Gastroesophageal sphincter (tissue), 3 donors: ENCODE measurements around the gene UBE2V1.

ENCODE experiments used
- EP300 ChIP-seq: sonication (generic); formaldehyde crosslinking; IDR thresholded peaks from one replicate; pipeline ENCODE4 v1.6.1; 2017; ENCODE audit warnings: antibody characterized with exemption, mild to moderate bottlenecking
- POLR2A ChIP-seq, 2 donors: fragments of 450-650 bp; IDR thresholded peaks; one replicate each; pipeline ENCODE4 v1.6.1; 2017; ENCODE audit warnings: antibody characterized with exemption in 2 of 2, mild to moderate bottlenecking in 2 of 2, moderate library complexity in 1 of 2
- TF ChIP-seq, protein P1 (sequence below), 4 experiments: fragments of 200-600 bp in 2 of 4; fragments of 450-650 bp in 2 of 4; sonication (generic) in 1 of 4; IDR thresholded peaks; one replicate each; pipeline ENCODE4 v1.5.1; 2017 to 2019; ENCODE audit warnings: antibody characterized with exemption in 4 of 4, mild to moderate bottlenecking in 2 of 4, moderate library complexity in 2 of 4

DNA sequence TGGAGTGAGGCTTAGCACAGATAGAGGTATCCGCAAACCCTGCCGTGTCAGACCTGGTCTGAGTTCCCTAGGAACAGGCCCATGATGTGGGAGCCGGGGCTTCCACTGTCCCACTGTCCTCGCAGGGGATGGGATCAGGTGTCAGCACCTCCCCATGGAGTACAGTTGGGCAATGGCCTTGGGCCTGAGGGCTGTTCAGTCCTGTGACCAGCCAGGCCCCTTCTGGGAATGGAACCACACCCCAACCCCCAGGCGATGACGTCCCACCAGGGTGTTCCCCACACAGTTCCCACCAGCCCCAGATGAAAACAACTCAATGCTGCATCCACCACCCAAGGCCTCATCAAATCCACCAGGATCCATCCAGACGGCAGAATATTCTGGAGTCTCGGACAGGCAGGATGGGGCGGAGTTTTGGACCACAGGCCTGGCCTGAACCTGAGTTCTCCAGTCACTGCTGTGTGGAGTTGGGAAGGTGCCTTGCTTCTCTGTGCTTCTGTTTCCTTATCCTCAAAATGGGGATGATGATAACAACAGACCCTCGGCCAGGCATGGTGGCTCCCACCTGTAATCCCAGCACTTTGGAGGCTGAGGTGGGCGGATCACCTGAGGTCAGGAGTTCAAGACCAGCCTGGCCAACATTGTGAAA lies 62.2 kb downstream of the UBE2V1 start:
- TF ChIP-seq, protein P1, sequence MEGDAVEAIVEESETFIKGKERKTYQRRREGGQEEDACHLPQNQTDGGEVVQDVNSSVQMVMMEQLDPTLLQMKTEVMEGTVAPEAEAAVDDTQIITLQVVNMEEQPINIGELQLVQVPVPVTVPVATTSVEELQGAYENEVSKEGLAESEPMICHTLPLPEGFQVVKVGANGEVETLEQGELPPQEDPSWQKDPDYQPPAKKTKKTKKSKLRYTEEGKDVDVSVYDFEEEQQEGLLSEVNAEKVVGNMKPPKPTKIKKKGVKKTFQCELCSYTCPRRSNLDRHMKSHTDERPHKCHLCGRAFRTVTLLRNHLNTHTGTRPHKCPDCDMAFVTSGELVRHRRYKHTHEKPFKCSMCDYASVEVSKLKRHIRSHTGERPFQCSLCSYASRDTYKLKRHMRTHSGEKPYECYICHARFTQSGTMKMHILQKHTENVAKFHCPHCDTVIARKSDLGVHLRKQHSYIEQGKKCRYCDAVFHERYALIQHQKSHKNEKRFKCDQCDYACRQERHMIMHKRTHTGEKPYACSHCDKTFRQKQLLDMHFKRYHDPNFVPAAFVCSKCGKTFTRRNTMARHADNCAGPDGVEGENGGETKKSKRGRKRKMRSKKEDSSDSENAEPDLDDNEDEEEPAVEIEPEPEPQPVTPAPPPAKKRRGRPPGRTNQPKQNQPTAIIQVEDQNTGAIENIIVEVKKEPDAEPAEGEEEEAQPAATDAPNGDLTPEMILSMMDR (IDR thresholded peaks at IDR 0.05): no peak
- TF ChIP-seq EP300 (no peak), POLR2A (IDR thresholded peaks at IDR 0.05) (peak in 1 of 2 donors; percentile 12)
